GM21447 (cell line): ENCODE data around the gene PLCL2.

Source experiments
- ATAC-seq: cut with Tn5 transposase; IDR thresholded peaks from one replicate; pipeline ENCODE4 v1.9.1; 2021; ENCODE audit not compliant: unreplicated experiment

PLCL2 gene

DNA sequence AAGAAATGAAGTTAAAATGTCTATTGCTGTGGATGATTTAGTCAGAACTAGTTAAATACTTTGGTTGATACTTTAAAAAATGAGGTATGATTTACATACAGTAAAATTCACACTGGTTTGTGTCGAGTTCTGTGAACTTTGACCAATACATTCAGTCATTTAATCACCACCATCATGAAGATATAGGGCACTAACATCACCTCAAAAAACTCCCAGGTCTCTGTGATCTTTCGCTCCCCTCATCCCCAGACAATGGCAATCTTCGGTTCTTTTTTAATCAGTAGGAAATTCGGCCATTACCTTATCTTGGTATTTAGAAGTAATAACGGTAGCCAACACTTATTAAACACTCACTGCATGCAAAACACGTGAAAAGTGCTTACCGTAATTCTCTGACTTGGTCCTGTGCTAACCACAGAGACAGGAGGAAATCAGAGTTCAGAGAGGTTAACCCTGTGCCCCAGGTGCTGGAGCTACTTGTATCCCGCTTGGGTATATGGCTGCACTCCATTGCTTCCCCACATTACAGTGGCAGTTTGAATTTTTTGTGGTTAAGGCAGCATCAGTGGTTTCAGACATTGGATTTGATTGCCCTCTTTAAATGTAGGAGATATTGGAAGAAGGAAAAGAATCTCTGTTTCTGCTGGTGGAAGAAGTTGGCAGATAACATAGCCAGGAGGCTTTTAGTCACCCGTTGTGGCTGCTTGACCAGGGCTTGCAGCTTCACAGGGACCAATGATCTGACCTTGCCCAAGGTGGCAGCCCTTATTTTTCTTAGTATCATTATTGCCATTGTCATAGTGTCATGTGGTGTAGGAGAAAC lies 4.2 kb downstream of the PLCL2 start:
- peak; percentile 44 for ATAC-seq

DNA sequence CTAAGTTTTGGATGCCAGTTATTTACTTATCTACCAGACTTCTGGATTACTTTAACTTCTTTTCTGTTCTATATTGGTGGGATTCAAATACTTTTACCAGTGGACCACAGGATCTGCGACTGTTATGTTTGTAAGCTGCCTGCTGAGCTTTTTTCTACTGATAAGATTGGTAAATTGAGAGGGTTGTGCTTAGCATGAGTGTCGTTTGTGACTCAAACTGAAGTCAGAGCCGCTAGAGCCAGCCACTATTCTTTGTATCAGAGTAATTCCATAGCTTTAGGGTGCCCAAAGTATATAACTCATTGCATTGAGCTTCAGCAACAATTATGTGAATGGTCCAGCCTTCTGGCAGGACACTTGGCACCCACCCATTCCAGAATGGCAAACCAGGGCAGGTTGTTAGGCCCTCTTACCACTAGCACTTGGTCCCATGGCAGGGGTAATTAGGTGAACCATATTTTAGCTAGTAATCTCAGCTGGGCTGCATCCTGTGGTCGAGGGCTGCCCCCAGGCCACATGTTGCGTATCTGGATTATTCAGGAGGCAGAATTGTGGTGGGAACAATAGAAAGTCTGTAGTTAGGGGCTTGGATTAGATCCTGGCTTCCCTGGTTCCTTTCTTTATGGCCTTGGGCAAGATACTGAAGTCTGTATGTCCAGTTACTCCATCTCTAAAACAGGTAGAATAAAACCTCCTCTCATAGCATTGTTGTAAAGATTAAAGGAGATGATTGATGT lies 6.0 kb downstream of the PLCL2 start:
- no peak for ATAC-seq

DNA sequence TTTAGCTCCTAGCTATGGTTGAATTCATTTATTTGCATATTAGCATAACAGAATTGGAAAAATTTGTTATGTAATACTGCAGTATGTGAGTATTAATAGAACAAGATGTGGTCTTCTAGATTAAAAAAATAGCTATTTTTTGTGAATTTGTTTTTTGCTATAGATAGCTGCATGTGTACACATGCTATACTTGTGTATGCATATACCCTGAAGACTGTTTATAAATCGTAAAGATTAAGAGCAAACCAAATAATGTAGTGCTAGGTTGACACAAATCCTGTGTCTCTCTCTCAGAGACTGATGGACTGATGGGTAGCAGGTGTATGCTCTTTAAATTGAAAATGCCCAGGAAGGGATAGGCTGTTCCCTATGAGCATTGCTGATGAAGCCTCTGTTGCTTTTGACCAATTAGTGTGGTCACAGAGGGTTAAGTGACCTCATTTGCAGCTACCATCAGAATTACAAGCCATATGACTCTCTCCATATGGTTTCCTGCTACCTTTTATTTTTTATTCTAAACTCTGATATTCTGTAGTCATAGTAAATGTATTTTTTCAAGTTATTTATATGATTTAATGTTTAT lies 9.0 kb downstream of the PLCL2 start:
- no peak for ATAC-seq

DNA sequence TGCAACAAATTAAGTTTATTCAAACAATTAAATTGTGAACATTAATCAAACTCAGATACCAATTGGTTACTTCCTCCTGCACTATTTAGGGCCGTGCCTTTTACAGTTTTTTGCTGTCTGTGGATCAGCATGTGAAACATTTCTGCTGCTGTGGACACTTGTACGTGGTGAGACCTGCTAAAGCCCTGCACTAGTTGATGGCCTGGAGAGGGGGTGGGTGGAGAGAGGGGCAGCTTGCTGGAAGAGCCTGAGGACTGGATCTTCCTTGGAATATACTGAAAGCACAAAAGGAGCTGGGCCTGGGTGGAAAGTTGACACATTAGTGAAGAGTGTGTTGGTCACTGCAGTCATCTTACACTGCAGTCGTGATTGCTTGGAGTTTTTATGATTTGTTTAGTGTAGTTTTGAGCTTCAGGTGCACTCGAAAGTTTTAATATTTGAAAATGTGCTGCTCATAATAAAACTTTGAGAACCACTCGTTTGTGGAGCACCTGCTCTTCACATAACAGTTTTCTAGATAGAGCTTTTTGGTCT lies 11.4 kb downstream of the PLCL2 start:
- no peak for ATAC-seq

DNA sequence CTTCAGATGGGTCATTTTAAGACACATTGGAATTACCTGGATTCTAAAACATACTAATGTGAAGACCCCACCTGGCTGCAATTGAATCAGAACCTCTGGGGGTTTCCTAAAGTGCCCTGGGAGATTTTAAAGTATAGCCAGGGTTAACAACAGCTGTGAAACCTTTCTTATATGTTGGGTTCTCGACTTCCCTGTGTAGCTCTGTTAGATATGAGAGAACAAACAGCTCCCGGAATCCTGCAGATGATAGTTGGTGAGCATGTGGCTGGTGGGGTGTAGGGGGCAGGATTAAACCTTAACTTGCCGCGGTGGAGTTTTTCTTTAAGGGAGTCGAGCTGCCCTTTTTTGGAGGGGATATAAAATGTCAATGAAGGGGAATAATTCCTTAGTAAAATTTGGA lies 12.1 kb downstream of the PLCL2 start:
- ATAC-seq = no peak

DNA sequence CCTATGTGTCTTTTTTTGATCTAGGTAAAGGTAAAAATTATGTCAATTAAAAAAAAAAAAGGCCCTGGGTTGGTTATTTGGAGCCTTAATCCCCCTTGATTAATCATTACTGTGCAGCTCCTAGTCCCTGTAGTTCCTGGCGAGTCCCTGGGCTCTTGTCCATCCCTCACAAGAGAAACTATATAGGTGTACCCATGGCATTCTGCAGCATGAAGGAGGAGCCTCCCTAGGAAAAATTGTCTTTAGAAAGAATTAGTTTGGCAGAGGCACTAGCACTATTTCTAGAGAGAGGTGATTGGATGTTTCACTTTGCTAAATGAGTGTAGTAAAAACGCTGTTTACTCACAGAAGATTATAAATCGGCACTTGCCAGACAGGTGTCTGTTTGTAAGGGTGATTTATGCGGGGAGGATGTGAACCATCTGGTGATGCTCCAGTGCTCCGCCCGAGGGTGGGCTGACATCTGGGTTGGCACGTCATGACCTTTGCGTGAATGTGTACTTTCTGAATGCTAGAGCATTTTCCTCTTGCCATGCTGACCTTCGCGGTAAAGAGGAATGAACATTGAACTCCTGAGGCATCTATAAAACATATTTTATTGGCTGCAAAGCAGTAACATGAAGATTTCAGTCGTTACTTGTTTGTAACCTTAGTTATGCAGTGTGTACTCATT lies 12.6 kb downstream of the PLCL2 start:
- peak; percentile 79 for ATAC-seq

DNA sequence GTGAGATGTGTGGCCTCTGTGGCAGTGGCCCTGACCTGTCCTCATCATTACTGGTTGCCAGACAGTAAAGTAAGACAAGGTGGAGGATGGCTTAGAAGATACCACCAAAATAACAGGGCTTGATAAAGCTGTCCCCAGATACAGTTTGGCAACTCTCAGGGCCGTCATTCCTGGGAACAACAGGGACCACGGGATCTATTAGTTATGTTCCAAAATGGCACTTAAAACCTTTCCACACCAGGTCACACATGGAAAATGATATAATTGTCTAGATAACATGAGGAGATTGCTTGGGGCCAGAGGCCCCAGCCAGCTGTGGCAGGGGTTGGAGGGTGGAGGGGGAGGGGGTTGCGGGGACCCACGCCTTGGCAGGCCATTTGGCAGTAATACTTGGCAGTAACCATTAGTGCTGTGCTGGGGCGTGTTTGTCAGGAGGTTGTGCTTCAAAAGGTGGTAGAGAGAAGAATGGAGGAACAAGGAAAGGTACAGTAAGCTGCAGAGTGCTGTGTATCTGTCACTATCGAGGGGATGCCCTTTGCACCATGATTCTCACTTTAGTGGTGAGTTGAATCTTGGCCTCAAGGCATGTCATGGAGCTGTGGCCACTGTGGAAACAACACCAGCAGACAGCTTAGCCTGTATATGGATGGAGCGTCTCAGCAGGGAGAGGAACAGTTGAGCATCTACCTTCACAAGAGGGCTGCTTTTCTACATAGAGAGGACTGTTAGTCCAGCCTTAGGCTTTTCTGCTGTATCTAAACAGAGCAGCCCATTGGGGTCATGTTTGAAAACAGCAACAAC lies 14.0 kb downstream of the PLCL2 start:
- no peak for ATAC-seq

DNA sequence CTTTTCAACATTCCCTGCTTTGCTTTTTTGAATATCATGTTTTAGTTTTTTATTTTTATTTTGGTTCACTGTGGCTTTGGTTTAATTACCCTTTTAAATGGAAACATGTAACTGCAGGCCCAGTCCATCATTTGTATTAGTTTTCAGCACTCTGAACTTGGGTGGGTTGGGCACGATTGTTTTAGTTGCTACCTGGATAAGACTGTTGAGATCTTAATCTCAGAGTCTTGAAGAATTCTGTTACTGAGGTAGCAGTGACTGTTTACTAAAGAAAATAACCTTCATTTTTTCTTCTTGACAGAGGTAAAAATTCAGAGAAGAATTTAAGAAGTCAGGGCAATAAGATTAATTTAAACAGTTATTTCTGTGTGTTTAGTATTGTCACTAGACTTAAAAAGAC lies 15.2 kb downstream of the PLCL2 start:
- ATAC-seq = no peak

DNA sequence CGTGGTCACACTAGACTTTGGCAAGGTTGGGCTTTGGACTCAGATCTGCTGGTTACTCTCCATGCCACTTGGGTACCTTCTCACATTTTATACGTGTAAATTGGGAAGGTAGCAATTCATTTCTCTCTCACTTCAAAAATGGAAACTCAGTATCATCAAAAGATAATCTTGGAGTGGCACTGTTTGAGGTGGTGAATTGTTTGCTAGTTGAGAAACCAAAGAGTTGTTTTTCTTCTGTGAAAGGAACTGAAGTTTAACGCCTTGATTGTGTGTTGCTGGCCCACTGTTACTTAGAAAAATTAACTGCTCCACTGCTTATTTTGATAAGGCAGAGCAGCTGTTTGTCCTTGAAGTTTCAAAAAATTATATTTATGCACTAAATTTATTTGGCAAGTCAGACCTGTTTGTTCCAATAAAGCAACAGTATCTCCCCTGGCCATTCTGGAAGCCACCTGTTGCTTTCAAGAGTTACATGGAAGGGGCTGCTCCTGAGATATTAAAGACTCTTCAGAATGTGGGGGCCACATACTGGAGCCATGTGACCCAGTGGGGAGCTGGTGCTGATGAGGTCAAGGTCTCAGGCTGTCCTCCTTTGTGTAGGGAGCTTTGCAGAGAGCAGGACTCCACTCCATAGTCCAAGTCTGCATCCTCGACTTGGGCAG lies 16.2 kb downstream of the PLCL2 start:
- no peak for ATAC-seq

DNA sequence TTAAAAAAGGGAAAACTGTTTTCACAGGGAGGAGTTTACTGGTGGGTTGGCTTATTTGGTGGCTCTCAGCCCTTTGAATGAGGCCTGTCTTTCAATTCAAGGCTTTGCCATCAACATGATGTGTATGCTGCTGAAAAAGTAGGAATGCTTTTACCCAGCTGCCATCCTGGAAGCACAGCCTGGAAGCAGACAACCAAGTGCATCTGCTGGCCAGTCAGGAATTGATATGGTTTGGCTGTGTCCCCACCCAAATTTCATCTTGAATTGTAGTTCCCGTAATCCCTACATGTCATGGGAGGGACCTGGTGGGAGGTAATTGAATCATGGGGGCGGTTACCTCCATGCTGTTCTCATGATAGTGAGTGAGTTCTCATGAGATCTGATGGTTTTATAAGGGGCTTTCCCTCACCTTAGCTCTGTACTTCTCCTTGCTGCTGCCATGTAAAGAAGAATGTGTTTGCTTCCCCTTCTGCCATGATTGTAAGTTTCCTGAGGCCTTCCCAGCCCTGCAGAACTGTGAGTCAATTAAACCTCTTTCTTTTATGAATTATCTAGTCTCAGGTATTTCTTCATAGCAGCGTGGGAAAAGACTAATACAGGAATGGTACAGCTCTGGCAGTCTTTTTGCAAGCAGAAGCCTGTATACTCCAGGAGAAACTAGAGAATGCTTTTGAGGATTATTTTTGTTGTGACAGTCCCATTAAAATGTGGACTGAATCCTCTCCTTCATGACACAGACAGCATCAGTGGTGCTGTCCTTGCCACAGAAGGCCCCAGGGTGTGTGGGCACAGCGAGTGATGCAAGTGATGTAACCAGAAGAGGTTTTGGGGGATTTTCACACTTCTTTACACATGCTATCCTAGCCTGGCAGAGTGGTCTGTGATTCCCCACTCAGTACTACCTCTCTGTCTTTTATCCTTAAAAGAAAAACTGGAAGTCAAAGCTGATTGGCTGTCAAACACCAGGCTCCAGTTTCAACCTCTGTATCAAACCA lies 20.0 kb downstream of the PLCL2 start:
- ATAC-seq = peak; percentile 33

DNA sequence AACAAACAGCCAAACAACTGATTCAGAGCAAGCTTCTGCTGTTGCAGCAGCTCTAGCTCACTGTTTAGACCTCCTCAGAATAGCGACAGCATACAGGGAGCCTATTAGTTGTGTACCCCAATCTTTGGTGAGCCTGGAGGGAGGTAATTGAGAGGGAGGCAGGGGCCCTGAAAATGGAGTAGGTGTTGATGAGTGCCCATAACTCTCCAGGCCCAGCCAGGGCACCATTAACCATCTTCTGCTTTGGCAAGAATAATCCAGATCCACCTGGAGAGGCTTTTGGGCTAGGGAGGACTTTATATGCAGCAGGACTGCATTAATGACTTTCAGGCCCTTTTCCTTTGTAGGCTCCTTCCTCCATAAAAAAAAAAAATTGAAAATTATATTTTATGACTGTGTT lies 20.9 kb downstream of the PLCL2 start:
- no peak for ATAC-seq

DNA sequence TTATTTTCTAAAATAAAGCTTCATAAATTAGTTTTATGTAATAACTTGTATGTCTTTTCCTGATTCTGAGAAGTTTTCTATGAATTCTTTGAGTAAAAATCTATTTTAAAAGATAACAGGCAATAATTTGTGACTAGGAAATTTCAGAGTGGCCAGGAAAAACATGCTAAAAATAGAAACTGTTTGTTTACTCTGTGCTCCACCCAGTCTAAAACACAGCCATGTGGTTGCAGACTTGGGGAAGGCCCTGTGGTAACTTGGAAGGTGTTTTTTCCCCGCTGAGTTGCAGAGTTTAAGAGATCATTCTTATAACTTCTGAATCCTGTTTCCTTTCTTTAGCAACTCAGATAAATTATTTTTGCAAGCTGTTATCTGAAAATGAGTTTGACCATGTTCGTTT lies 21.9 kb downstream of the PLCL2 start:
- no peak for ATAC-seq

DNA sequence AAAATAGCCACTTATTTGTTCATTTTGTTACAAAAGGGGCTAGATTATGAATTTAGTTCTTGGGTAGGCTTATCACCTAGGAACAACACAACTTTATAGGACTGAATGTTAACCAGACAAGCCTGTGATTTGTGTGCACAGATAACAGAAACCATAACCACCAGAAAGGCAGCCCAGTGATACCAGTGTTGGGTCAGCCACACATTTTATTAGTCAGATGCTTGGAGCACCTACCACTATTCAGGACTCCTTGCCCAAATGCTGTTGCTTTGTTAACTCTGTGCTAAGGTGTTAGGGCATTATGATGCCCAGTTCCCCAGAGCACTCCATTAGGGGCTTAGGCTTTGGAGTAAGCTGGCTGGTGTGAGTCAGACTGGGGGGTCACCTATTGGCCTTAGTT lies 22.5 kb downstream of the PLCL2 start:
- peak; percentile 39 for ATAC-seq

DNA sequence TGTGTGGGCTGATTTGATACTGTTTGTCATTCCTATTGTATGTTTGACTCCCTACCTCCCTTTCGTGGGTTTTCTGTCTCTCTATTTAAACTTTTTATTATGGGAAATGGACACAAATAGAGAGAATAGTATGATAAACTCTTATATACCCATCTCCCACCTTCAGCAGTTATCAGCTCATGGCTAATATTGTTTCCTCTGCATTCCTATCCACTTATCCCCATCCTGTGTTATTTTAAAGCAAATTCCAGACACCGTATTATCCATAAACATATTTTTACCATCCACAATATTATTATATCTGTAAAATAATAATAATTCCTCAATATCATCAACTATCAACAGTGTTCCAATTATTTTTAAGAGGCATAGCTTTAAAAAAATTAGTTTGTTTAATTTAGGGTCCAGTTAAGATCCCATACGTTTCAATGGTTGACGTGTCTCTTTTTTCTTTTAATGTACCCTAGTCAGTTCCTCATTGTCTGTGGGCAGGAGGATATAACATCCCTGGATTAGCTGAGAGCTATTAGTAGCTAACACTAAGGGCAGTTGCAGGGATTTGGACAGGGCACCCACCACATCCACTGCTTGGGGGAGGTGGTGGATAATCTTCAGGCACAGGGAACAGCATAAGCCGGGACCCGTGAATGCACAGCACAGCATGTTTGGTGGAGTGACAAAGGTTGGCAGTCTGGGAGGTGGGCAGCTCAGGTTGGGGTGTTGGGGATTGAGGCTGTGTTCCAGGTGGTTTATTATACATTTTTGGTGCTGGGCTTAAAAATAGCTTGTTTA lies 23.5 kb downstream of the PLCL2 start:
- no peak for ATAC-seq

DNA sequence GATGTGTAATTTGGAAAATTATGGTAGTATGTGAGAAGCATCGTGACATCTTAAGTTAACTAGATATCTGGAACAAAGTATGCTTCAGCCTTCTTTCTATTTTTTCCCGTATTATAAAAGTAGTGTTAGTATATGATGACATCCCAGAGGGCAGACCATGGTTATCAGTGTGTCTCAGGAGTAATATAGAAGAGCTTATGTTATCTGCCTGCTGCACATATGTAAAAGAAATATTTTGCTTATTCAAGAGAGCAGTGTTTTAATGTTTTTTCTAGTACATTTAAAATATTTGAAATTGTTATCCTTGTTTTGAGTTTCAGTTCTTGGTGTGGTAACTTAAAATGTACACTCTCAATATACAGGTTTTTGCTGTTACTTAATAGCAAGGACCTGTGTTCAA lies 24.1 kb downstream of the PLCL2 start:
- ATAC-seq = no peak

DNA sequence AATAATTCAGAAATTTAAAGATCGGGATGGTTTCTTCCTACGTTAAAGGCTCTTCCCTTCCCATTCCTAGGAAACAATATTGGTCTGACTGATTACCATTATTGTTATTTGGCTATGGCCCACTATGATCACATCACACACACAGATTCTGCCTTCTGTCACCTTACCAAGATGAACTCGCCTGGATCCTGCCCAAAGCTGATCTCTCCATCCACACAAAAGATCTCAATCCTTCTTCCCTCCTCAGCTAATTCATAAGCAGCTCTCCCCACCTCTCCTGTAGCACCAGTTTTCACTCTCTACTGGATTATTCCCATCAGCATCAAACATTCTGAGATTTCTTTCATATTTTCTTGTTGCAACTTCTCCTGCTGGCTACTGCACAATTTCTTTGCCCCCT lies 25.0 kb downstream of the PLCL2 start:
- ATAC-seq = no peak

DNA sequence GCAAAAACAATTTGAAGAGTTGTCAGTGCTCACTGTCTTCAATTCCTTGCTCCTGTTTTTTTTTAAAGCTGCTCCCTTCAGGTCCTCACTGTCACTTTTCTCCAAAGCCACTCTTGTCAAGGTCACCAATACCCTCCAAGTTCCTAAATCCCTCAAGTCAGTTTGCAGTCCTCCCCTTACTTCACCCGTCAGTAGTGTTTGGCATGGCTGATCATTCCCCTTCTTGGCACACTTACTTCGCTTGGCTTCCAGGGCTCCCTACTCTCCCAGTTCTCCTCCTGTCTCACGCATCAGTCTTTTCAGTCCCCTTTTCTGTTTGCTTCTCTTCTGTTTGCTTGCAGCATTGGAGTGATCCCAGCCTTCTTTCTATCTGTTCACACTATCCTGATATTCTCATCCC lies 25.5 kb downstream of the PLCL2 start:
- ATAC-seq = no peak

DNA sequence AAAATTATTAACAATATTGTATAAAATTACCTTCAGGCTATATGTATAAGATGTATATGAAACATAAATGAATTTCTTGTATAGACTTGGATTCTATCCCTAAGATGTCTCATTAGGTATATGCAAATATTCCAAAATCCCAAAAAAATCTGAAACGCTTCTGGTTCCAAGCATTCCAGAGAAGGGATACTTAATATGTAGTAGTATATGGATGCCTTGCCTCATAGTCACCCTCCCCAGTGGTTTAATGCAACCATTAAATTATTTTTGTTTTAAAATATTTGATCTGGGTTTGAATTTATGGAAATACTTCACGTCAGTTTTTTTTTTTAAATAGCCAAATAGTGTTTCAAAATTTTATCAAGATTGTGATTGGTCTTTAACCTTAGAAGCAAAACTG lies 27.2 kb downstream of the PLCL2 start:
- no peak for ATAC-seq
